ENCODE data around the gene SGIP1. TPM values are rescaled to one million over a fixed set of nuclear protein-coding genes. Genes with fewer than 3 reads are reported as not detected.

SGIP1 gene
- total and polyA plus RNA-seq, 2 of the 4 experiments (the other 2 are of a cell fraction): 27.1 to 42.7 TPM

- Histone ChIP-seq H3K23ac (ENCODE audit: low read depth, low read length) (no peak overlapping the region), H3K4me1 (ENCODE audit: control insufficient read depth, insufficient read depth, low read length) (peaks cover 1% of the 10 kb centered on the region; the same call in 1 of the 2 replicates), H4K91ac (ENCODE audit: insufficient read depth, low read depth, low read length) (no peak overlapping the region), H3K9ac (ENCODE audit: low read depth, low read length) (no peak overlapping the region), H4K5ac (ENCODE audit: low read depth, low read length) (no peak overlapping the region), H3K27me3 (ENCODE audit: control insufficient read depth, insufficient read depth, low read length) (no peaks in the 10 kb centered on the region), H3K9me1 (ENCODE audit: insufficient read depth, low read length) (peaks cover 17% of the 10 kb centered on the region), H3K79me1 (ENCODE audit: low read depth in 1 of 2, low read length in 2 of 2) (peaks cover 12 to 50% of the 10 kb centered on the region in 2 experiments), H4K20me1 (ENCODE audit: insufficient read depth, low read length) (no peaks in the 10 kb centered on the region; the same call in 1 of the 2 replicates), H2BK120ac (ENCODE audit: low read depth, low read length) (no peak overlapping the region), H3K18ac (ENCODE audit: low read depth, low read length) (no peak overlapping the region), H3K9me3 (ENCODE audit: control insufficient read depth, insufficient read depth, low read length) (no peaks in the 10 kb centered on the region), H2AFZ (replicated peaks; ENCODE audit: low read length, poor library complexity) (no peak overlapping the region), H3K27ac (ENCODE audit: insufficient read depth, low read length) (no peak overlapping the region), H3K14ac (replicated peaks; ENCODE audit: low read depth, low read length) (no peak overlapping the region), H2AK5ac (ENCODE audit: low read depth, low read length) (no peak overlapping the region), H3K56ac (ENCODE audit: extremely low read depth, insufficient read depth, low read length) (no peak overlapping the region), H2BK5ac (ENCODE audit: low read depth, low read length, poor library complexity, severe bottlenecking) (no peak overlapping the region), H3K4me3 (ENCODE audit: insufficient read depth, low read depth, low read length) (no peak overlapping the region), H2AK9ac (replicated peaks; ENCODE audit: low read depth, low read length, poor library complexity) (no peak overlapping the region), H3K36me3 (ENCODE audit: control insufficient read depth, insufficient read depth, low read length) (peaks cover 44% of the 10 kb centered on the region), H2BK15ac (ENCODE audit: low read depth, low read length) (no peak overlapping the region), H2BK20ac (ENCODE audit: low read depth, low read length) (no peak overlapping the region), H3K4me2 (ENCODE audit: low read depth, low read length) (no peak overlapping the region), H3K4ac (ENCODE audit: low read depth, low read length) (no peak overlapping the region), H4K8ac (ENCODE audit: low read depth in 2 of 2, low read length in 2 of 2) (no peak overlapping the region)
- no TSS peak for BruUV-seq (replicated peaks)
- 0% methylated on average over 1 of the region's 2 CpGs; no CpG with 5 or more reads in 1 of the 2 experiments for WGBS, 2 experiments (ENCODE audit: extremely low coverage in 2 of 2, insufficient read length in 1 of 2)
- peak; percentile 40 for ATAC-seq (ENCODE audit: low read depth)
- dilution Hi-C loops (cut with HindIII; ENCODE audit: low sequenced_read_pairs, unreplicated experiment) (no loop called here), in situ Hi-C loops (cut with MboI; ENCODE audit: low sequenced_read_pairs) (no loop called here), intact Hi-C loops (cut with micrococcal nuclease) (no loop called here)
- DNase-seq: peak; percentile 14
- ChIA-PET POLR2A (ENCODE audit: unreplicated experiment) (no interaction called here), CTCF (no interaction called here)
- TF ChIP-seq CHD1 (IDR thresholded peaks at IDR 0.05; ENCODE audit: low read depth, low read length): no peak
- no peak for TF ChIP-seq MAFK (IDR thresholded peaks at IDR 0.05; ENCODE audit: low read depth, low read length)
- TF ChIP-seq CTCF (conservative IDR thresholded peaks at IDR 0.05; ENCODE audit: low read depth, low read length): no peak
- no peak for TF ChIP-seq RFX5 (IDR thresholded peaks at IDR 0.05; ENCODE audit: low read depth, low read length)
- TF ChIP-seq SMC3 (IDR thresholded peaks at IDR 0.05; ENCODE audit: low read depth, low read length): no peak
Measured at GRCh38 chr1:66652556-66652955, 118.6 kb downstream of the SGIP1 start.

Measured in IMR-90 (cell line).